HepG2 (cell line): ENCODE measurements around the gene CREG2. TPM values are rescaled to one million over a fixed set of nuclear protein-coding genes. Genes with fewer than 3 reads are reported as not detected.

ENCODE experiments used
- CEBPB ChIP-seq: IDR thresholded peaks from 2 replicates; pipeline ENCODE4 v1.6.1; 2011; ENCODE audit warnings: low read depth, low read length, improper control_type of control experiment, borderline replicate concordance
- GABPB1 ChIP-seq: IDR thresholded peaks from 2 replicates; pipeline ENCODE4 v1.6.1; 2016; ENCODE audit warnings: mild to moderate bottlenecking, missing genetic modification reagents, moderate library complexity, missing compliant biosample characterization
- HMGXB4 ChIP-seq, 2 experiments: sonication (generic) in 1 of 2; formaldehyde crosslinking in 1 of 2; IDR thresholded peaks; 2 replicates each; pipeline versions ENCODE4 v1.4.0 to v1.6.1; 2018 to 2020; ENCODE audit warnings: missing genetic modification reagents in 2 of 2, borderline replicate concordance in 1 of 2, low read depth in 1 of 2, mild to moderate bottlenecking in 1 of 2, missing biosample characterization in 1 of 2
- ISX ChIP-seq: sonication (generic); formaldehyde crosslinking; conservative IDR thresholded peaks from 2 replicates; pipeline ENCODE4 v1.5.0; 2020; ENCODE audit warnings: missing genetic modification reagents
- MATR3 ChIP-seq: sonication (generic); formaldehyde crosslinking; IDR thresholded peaks from 2 replicates; pipeline ENCODE4 v1.4.0; 2020; ENCODE audit warnings: missing genetic modification reagents
- MEF2D ChIP-seq: sonication (generic); formaldehyde crosslinking; IDR thresholded peaks from 2 replicates; pipeline ENCODE4 v1.5.1; 2020; ENCODE audit warnings: mild to moderate bottlenecking, missing genetic modification reagents
- MLX ChIP-seq: IDR thresholded peaks from 2 replicates; pipeline ENCODE4 v1.6.1; 2016
- MZF1 ChIP-seq: sonication (generic); formaldehyde crosslinking; IDR thresholded peaks from 2 replicates; pipeline ENCODE4 v1.8.1; 2023; ENCODE audit warnings: mild to moderate bottlenecking, missing genetic modification reagents, borderline replicate concordance
- RAD21 ChIP-seq: fragments of 450-650 bp; formaldehyde crosslinking; IDR thresholded peaks from 2 replicates; pipeline ENCODE4 v1.5.0; 2020; ENCODE audit warnings: mild to moderate bottlenecking
- RARG ChIP-seq: sonication (generic); formaldehyde crosslinking; IDR thresholded peaks from 2 replicates; pipeline ENCODE4 v1.4.0; 2020; ENCODE audit warnings: low read depth, mild to moderate bottlenecking, missing genetic modification reagents
- TEAD3 ChIP-seq: optimal IDR thresholded peaks from 2 replicates; pipeline ENCODE3; 2016; ENCODE audit warnings: borderline replicate concordance
- TEF ChIP-seq: sonication (generic); formaldehyde crosslinking; IDR thresholded peaks from 2 replicates; pipeline ENCODE4 v1.5.0; 2020; ENCODE audit warnings: missing genetic modification reagents
- TERF1 ChIP-seq: sonication (generic); formaldehyde crosslinking; IDR thresholded peaks from 2 replicates; pipeline ENCODE4 v1.8.0; 2022; ENCODE audit warnings: mild to moderate bottlenecking, missing genetic modification reagents, moderate library complexity
- ZNF17 ChIP-seq: sonication (generic); formaldehyde crosslinking; IDR thresholded peaks from 2 replicates; pipeline ENCODE4 v1.5.0; 2020; ENCODE audit warnings: mild to moderate bottlenecking, missing genetic modification reagents
- ZNF205 ChIP-seq: IDR thresholded peaks from 2 replicates; pipeline ENCODE4 v1.6.1; 2018; ENCODE audit warnings: missing biosample characterization, missing genetic modification reagents
- ZNF337 ChIP-seq: sonication (generic); formaldehyde crosslinking; IDR thresholded peaks from 2 replicates; pipeline ENCODE4 v1.5.1; 2020; ENCODE audit warnings: missing genetic modification reagents, low read depth, mild to moderate bottlenecking, borderline replicate concordance
- ZNF350 ChIP-seq: sonication (generic); formaldehyde crosslinking; IDR thresholded peaks from 2 replicates; pipeline ENCODE4 v1.4.0; 2020; ENCODE audit warnings: mild to moderate bottlenecking, low read depth, missing genetic modification reagents, borderline replicate concordance
- ZNF354B ChIP-seq: sonication (generic); formaldehyde crosslinking; IDR thresholded peaks from 2 replicates; pipeline ENCODE4 v1.8.0; 2022; ENCODE audit warnings: mild to moderate bottlenecking, missing genetic modification reagents
- ZNF564 ChIP-seq: sonication (generic); formaldehyde crosslinking; IDR thresholded peaks from 2 replicates; pipeline ENCODE4 v1.8.1; 2023; ENCODE audit warnings: mild to moderate bottlenecking, missing genetic modification reagents
- ZNF572 ChIP-seq: sonication (generic); formaldehyde crosslinking; IDR thresholded peaks from 2 replicates; pipeline ENCODE4 v1.5.1; 2020; ENCODE audit warnings: mild to moderate bottlenecking, missing genetic modification reagents
- ZNF782 ChIP-seq: sonication (generic); formaldehyde crosslinking; IDR thresholded peaks from 2 replicates; pipeline ENCODE4 v1.4.0; 2020; ENCODE audit warnings: missing genetic modification reagents, mild to moderate bottlenecking, borderline replicate concordance
- polyA plus RNA-seq, 8 experiments: library from polyadenylated mRNA; depleted of rRNA in 3 of 8; stranded (reverse) in 7 of 8; unstranded in 1 of 8; fragments of >200 nt; fragmentation: Illumina TruSeq in 4 of 8; extraction: Trizol in 4 of 8; gene quantifications; 2 replicates each; pipeline versions ENCODE4 v1.2.1 to v1.2.3, GENCODE V29; 2011 to 2016; ENCODE audit warnings: low read depth in 4 of 8, missing spikeins in 1 of 8, mixed read lengths in 1 of 8; ENCODE audit not compliant: insufficient read depth in 1 of 8
- total RNA-seq, 5 experiments: library from RNA; depleted of rRNA; stranded (reverse); fragments of >200 nt; fragmentation: Illumina TruSeq; extraction: Trizol; gene quantifications; 2 replicates each; pipeline ENCODE4 v1.2.3, GENCODE V29; 2016; ENCODE audit warnings: low read depth in 1 of 5
- TF ChIP-seq, protein P1 (sequence below): sonication (generic); formaldehyde crosslinking; IDR thresholded peaks from 2 replicates; pipeline ENCODE4 v1.5.0; 2020; ENCODE audit warnings: mild to moderate bottlenecking, missing genetic modification reagents, borderline replicate concordance
- TF ChIP-seq, protein P2 (sequence below): sonication (generic); formaldehyde crosslinking; IDR thresholded peaks from 2 replicates; pipeline ENCODE4 v1.4.0; 2020; ENCODE audit warnings: mild to moderate bottlenecking, missing genetic modification reagents

CREG2 gene
- total and polyA plus RNA-seq, 2 of the 13 experiments (the other 11 are each of a cell fraction or from before 2014, with no cell fraction given): 0.18 to 0.26 TPM

GRCh38 chr2:101387151-101387834, at the start of gene CREG2 (continued):
- TF ChIP-seq TEF (CRISPR knock-in tag) (no peak), MATR3 (no peak), ZNF564 (CRISPR knock-in tag) (no peak), MLX (CRISPR knock-in tag) (no peak), ZNF17 (no peak), ZNF354B (peak; percentile 83; the same call in 1 of the 2 replicates), GABPB1 (CRISPR knock-in tag) (peak; percentile 51; the same call in 1 of the 2 replicates), ZNF205 (CRISPR knock-in tag) (no peak), ZNF337 (CRISPR knock-in tag) (no peak), RAD21 (CRISPR knock-in tag) (peak; percentile 95), ISX (CRISPR knock-in tag) (no peak), RARG (CRISPR knock-in tag) (no peak), TEAD3 (CRISPR knock-in tag) (no peak), HMGXB4 (CRISPR knock-in tag; IDR thresholded peaks at IDR 0.05; ENCODE audit: borderline replicate concordance in 1 of 2, low read depth in 1 of 2) (peak in 1 of 2 experiments; percentile 37; a peak in 1 of 4 replicates), ZNF782 (CRISPR knock-in tag) (no peak), TERF1 (CRISPR knock-in tag) (no peak; the same call in 1 of the 2 replicates), MZF1 (CRISPR knock-in tag) (no peak), ZNF350 (CRISPR knock-in tag) (peak; percentile 61; the same call in 1 of the 2 replicates), MEF2D (CRISPR knock-in tag) (peak; percentile 42; the same call in 1 of the 2 replicates), ZNF572 (CRISPR knock-in tag) (no peak), CEBPB (no peak)
- TF ChIP-seq, protein P1, sequence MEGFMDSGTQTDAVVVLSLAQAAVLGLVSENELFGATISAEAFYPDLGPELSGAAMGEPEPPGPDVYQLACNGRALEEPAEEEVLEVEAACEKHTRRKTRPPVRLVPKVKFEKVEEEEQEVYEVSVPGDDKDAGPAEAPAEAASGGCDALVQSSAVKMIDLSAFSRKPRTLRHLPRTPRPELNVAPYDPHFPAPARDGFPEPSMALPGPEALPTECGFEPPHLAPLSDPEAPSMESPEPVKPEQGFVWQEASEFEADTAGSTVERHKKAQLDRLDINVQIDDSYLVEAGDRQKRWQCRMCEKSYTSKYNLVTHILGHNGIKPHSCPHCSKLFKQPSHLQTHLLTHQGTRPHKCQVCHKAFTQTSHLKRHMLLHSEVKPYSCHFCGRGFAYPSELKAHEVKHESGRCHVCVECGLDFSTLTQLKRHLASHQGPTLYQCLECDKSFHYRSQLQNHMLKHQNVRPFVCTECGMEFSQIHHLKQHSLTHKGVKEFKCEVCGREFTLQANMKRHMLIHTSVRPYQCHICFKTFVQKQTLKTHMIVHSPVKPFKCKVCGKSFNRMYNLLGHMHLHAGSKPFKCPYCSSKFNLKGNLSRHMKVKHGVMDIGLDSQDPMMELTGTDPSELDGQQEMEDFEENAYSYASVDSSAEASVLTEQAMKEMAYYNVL (CRISPR knock-in tag): 0 out of 2 replicates have a peak, but pooled peaks have one; percentile 6
- TF ChIP-seq, protein P2, sequence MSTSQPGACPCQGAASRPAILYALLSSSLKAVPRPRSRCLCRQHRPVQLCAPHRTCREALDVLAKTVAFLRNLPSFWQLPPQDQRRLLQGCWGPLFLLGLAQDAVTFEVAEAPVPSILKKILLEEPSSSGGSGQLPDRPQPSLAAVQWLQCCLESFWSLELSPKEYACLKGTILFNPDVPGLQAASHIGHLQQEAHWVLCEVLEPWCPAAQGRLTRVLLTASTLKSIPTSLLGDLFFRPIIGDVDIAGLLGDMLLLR (CRISPR knock-in tag): no peak
